HG03457 (cell line): ENCODE measurements around the gene SEMA5A.

ENCODE experiments used
- ATAC-seq: cut with Tn5 transposase; IDR thresholded peaks from one replicate; pipeline ENCODE4 v1.9.1; 2021; ENCODE audit warnings: moderate number of reproducible peaks; ENCODE audit not compliant: unreplicated experiment

SEMA5A gene

DNA sequence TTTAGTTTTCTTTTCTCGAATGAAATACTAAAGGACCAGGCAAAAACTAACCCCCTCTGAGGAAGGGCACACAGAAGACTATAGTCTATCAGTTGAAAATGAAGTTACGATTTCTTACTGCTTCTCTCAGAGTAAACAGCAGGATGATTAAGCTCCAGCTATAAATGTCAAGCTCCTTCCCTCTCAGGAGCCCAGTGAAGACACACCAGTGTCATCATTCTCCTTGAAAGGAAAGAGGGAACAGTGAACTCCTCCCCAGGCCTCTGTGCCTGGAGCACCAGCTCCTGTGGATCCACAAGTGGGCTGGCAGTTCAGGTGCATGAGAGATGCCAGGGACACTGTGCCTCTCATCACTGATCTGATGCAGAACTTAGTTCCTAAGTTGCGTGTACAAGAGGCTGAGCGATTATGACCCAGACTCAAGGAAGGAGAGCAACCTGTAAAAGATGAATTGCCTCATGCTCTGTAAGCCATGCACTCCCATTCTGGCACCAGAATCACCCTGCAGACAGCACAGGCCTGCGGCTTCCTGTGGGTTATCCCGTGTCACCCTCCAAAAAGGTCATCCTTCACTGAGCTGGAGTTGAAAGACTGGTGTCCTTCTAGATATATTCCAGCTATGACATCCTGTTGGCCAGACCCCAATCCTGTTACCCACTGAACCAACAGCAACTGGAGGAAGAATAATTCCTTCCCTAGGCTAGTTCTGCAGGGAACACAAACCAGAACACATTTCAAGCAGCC, 394.0 kb downstream of the SEMA5A start:
- ATAC-seq, result no peak

- no peak for ATAC-seq
Observed at GRCh38 chr5:9149988-9150387, 395.9 kb downstream of the SEMA5A start.

DNA sequence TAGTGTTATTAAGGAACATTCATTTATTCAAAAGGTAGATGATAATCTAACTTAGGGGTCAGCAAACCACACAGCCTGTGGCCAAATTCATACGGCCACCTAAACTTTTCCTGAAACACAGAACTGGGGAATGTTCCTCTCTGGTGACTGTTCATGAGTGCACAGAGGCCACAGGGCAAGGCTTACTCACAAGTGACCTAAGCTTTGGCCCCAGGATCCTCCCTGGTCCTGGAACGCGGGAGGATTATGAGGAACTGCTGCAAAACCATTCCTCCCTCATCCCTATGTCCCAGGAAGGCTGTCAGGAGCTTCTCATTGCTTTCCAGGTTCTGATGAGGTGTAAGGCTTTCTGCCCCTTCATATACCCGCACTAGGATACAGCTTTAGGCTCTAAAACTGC, 397.6 kb downstream of the SEMA5A start:
- ATAC-seq, result no peak

GRCh38 chr5:9140711-9141110, 405.2 kb downstream of the SEMA5A start:
- ATAC-seq, result no peak

DNA sequence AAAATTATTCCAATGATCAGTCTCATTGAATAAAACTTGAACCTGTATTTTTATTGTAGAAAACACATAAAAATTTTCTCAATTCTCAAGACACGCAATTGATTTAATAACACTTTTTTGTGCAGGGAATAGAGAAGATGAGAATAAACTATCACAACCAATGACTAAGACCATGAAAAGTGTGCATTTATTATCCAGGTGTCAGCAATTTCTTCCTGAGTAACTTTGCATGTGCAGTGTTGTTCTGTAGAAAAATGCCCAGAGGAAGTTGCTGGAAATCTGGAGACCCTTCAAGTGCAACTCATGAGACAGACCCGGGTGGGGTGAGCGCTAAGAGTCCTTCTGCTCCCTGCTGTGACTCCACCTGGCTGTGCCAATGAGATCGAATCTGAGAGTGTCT, 405.7 kb downstream of the SEMA5A start:
- no peak for ATAC-seq

DNA sequence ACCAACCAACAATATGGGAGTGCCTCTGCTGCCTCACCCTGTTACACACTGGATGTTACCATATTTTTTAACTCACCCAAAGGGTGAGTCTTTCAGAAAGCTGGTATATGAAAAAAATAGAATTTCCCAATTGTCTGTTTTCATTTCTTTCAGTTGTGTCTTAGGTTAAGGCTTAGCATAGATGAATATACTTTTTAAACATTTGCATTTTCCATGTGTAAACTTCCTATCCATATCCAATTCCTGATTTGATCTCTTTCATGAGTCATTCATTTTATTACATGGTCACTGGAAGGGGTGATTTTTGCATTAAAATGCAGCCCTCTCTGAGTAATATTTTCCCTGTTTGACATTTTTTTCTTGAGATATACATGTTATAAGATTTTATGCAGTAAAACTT, 406.5 kb downstream of the SEMA5A start:
- no peak for ATAC-seq

DNA sequence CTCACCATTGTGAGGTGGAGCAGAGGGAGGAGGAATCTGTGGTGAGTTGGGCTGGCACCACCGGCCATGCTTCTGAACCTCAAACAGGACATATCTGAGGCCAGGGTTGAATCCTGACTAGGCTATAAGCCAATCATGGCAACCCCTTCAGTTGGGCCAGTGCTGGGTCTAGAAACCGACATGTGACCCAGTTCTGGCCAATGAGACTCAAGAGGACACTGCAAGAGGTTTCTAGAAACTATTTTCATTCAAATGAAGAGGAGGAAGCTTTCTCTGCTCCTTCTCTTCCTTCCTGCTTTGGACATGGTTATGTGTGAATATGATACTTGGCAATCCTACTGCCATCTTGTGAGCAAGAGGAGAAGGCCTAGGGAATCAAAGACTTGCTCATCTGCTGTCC, 417.7 kb downstream of the SEMA5A start:
- no peak for ATAC-seq

GRCh38 chr5:9126490-9126889, 419.4 kb downstream of the SEMA5A start:
- no peak for ATAC-seq

DNA sequence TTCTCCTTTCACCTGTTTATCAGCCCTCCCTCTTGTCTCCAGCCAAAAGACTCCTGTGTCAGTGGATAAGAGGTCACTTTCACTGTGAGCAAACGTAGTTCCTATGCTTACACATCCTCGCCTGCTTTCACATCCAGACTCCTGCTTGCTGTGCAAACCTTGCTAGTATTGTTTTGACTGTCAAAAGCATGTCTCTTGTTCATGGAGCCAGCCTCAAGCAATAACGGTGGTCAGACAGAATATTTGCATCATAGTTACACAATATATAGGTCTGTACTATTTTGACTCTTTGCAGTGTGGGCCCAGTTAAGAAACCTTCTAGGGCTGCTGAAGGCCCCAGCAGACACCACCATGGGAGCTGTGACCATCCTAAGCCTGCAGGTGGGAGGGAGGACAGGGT, 420.0 kb downstream of the SEMA5A start:
- peak; percentile 62 for ATAC-seq

GRCh38 chr5:9124838-9125237, 421.0 kb downstream of the SEMA5A start:
- no peak for ATAC-seq

DNA sequence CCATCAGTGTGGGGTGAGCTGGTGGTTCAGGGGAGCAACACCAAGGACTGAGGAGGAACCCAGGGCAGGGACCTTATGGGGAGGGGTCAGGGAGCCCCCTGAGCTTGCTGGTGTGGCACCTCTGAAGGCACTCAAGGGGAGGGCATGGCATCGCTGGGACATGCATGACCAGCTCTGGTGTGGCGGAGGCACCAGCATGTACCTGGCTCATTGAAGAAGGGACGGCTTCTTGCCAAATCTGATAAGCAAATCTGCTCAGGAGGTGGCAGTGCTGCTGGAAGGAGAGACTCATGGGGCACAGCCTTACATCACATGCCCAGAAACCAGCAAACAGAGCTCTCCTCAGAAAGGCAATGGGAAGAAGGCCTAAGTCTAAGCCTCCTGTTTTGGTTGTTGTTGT, 421.8 kb downstream of the SEMA5A start:
- ATAC-seq, result no peak

DNA sequence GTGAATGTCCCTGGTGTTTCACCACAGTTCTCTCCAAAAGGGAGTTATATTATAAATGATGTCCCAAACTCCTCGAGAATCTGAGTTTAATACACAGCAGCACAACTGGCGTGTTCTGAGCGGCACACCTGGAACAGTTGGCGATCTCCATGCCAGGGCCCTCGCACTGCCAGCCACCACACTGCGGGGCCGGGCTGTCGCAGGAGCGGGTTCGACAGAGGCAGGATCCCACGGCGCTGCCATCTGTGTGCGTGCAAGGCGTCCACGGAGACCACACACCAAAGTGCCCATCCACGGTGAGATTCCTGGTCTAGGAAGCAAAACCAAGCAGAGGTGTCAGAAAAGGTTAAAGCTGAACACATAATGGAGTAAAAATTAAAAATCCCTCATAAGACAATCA, 423.3 kb downstream of the SEMA5A start:
- no peak for ATAC-seq

DNA sequence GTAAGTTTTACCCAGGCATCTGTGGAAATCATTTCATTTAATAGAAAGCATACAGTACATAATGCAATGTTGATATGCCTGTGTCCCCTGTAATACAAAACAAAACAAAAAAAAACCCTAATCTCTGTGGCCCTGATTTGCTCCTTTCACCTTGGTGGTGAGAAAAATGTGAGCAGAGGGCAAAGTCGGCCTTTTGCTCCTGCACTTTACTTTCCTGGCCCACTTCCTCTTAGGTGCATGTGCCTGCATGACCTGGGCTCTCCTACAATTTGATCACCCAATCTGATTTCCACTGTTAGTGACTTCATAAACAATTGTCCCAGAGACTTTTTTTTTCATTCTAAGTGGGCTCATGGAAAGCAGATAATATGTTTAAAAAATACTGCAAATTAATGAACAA, 424.3 kb downstream of the SEMA5A start:
- ATAC-seq, result no peak

- no peak for ATAC-seq
Observed at GRCh38 chr5:9118852-9119251, 427.0 kb downstream of the SEMA5A start.

GRCh38 chr5:9115093-9115492, 430.8 kb downstream of the SEMA5A start:
- ATAC-seq, result no peak

DNA sequence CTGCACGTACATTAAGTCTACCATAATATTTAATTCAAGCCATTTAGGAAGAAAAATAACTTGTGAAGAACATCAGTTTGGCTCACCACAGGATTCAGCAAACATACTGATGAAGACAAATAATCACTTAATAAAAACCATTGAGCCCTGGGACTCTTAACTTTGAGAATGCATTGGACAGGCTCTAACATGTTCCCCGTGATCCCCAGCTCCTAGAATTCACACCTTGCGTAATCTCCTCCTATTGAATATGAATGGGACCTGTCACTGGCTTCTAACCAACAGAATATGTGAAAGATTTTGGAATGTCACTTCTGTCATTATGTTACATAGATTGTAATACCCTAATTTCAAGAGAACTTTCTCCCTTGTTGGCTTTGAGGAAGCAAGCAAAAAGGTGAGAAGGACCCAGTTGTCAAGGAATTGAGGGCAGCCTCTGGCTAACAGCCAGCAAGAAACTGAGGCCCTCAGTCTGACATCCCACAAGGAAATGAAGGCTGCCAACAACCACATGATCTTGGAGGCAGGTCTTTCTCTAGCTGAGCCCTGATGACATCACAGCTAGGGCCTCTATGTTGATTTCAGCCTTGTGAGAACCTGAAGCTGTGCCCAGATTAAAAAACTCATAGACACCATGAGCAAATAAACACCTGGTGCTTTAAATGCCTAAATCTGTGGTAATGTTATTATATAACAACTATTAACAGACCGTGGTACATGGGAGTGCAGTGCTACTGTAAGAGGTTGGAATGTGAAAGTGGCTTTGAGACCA, 433.2 kb downstream of the SEMA5A start:
- no peak for ATAC-seq

DNA sequence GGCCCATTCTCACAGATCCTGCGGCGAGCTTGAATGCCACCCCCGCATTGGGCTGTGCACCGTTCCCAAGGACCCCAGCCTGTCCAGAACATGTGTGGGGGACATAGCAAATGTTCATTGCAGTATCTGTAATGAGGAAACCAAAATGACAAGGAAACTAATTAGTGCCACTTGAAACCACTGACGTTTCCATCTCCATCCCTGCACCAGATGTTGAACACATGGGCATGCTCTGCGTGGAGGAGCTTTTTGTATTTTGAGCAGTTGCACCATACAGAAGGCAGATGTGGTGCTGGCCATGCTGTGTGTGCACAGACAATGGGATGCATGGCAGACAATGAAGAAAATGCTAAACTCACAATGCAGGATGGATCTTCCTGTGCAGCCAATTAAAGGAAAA, 437.7 kb downstream of the SEMA5A start:
- no peak for ATAC-seq

DNA sequence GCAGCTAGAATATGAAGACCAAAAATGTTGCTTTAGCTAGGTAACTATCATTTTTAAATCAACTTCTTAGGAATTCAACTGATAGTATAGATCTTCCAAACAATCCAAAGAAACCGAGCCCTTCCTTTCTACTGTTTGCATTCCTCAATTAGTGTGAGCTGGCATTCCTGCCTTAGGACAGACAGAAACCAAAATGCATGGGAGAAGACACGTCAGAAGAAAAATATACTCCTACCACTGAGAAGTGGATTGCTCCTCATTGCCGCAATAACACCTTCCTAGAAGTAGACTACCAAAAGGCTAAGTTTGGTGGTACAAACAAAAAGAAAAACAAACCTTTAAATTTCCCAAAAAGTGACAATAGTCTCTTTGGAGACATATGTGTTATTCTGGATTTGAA, 440.0 kb downstream of the SEMA5A start:
- no peak for ATAC-seq

DNA sequence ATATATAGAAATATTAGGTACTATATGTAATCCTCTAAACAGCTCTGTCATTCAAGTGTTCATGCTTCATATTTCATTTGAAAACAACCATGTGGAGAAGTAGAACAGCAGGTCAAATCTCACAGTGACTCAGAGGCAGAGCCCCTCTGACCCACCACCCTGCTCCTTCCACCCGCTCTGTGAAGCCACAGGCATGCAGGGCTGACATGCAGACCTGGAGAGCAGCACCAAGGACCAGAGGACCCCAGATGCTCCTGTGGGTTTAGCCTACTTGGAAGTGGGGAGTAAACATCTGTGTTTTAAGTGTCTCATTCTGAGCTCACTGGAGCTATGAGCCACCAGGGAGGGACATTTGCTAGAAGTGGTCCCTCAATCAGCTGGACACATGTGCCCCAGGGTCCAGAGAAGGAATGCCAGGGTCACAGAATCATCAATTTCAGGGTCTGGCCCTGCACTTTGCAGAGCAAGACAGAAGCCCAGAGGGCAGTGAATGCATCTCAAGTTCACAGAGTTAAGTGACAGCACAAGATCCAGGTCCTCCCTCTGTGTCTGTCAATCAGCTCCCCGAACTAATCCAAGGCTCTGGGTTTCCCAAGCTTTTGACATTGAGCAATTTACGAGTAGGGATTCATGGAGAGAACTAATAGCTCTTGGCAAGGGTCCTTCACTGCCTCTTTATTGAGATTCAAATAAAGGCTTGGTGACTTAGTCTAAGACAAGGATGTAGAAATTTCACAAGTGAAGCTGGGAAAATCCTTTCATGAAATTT, 441.1 kb downstream of the SEMA5A start:
- ATAC-seq, result no peak

DNA sequence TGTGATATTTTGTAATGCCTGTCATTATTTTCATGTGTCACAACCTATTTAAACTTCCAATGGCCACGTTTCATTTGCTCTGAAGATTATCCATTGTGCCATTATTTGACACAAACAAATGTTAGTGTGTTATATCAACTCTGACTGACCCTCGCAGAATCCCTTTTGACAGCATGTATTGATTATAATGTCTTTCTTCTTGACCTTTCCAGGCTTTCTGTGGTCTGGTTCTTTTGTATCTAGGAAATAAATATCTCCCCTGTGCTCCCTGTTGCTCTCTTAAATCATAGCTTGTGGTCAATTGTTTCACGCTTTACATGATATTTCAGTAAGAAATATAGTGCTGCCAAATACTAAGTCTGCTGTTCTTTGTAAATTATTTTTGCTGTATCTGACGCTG, 442.6 kb downstream of the SEMA5A start:
- ATAC-seq, result no peak

GRCh38 chr5:9099689-9100088, 446.2 kb downstream of the SEMA5A start:
- no peak for ATAC-seq

- no peak for ATAC-seq
Observed at GRCh38 chr5:9098990-9099389, 446.9 kb downstream of the SEMA5A start.
